ENCODE measurements around the gene THBS2.

The THBS2 gene

GRCh38 chr6:169249057-169249456, 4.6 kb downstream of the THBS2 start:
- no peak for DNase-seq (ENCODE audit: low spot score)

GRCh38 chr6:169248521-169248971, 5.1 kb downstream of the THBS2 start:
- no peak for DNase-seq (ENCODE audit: low spot score)

GRCh38 chr6:169247991-169248390, 5.7 kb downstream of the THBS2 start:
- DNase-seq (ENCODE audit: low spot score) = no peak

- DNase-seq (ENCODE audit: low spot score) = no peak
Observed at GRCh38 chr6:169247419-169247818, 6.2 kb downstream of the THBS2 start.

GRCh38 chr6:169246445-169246844, 7.2 kb downstream of the THBS2 start:
- no peak for DNase-seq (ENCODE audit: low spot score)

- no peak for DNase-seq (ENCODE audit: low spot score)
Observed at GRCh38 chr6:169244684-169245383, 8.8 kb downstream of the THBS2 start.

GRCh38 chr6:169243661-169244060, 10.0 kb downstream of the THBS2 start:
- DNase-seq (ENCODE audit: low spot score) = no peak

- DNase-seq (ENCODE audit: low spot score) = no peak
Observed at GRCh38 chr6:169243186-169243585, 10.5 kb downstream of the THBS2 start.

GRCh38 chr6:169241688-169242350, 11.8 kb downstream of the THBS2 start:
- DNase-seq (ENCODE audit: low spot score) = no peak

GRCh38 chr6:169240591-169241390, 12.9 kb downstream of the THBS2 start:
- DNase-seq (ENCODE audit: low spot score) = no peak

- DNase-seq (ENCODE audit: low spot score) = no peak
Observed at GRCh38 chr6:169240125-169240524, 13.5 kb downstream of the THBS2 start.

GRCh38 chr6:169239181-169239580, 14.5 kb downstream of the THBS2 start:
- no peak for DNase-seq (ENCODE audit: low spot score)

GRCh38 chr6:169238766-169239165, 14.9 kb downstream of the THBS2 start:
- DNase-seq (ENCODE audit: low spot score) = no peak

GRCh38 chr6:169237496-169238134, 16.0 kb downstream of the THBS2 start:
- DNase-seq (ENCODE audit: low spot score) = no peak

GRCh38 chr6:169236988-169237387, 16.7 kb downstream of the THBS2 start:
- DNase-seq (ENCODE audit: low spot score) = no peak

- DNase-seq (ENCODE audit: low spot score) = no peak
Observed at GRCh38 chr6:169236545-169236944, 17.1 kb downstream of the THBS2 start.

- no peak for DNase-seq (ENCODE audit: low spot score)
Observed at GRCh38 chr6:169235286-169235685, 18.4 kb downstream of the THBS2 start.

- no peak for DNase-seq (ENCODE audit: low spot score)
Observed at GRCh38 chr6:169234634-169235033, 19.0 kb downstream of the THBS2 start.

- no peak for DNase-seq (ENCODE audit: low spot score)
Observed at GRCh38 chr6:169233832-169234231, 19.8 kb downstream of the THBS2 start.

- DNase-seq (ENCODE audit: low spot score) = no peak
Observed at GRCh38 chr6:169233181-169233580, 20.5 kb downstream of the THBS2 start.

- no peak for DNase-seq (ENCODE audit: low spot score)
Observed at GRCh38 chr6:169232507-169232931, 21.1 kb downstream of the THBS2 start.

GRCh38 chr6:169231790-169232506, 21.7 kb downstream of the THBS2 start:
- DNase-seq (ENCODE audit: low spot score) = no peak
